ENCODE data around the gene SAP25. TPM values are rescaled to one million over a fixed set of nuclear protein-coding genes. Genes with fewer than 3 reads are reported as not detected.

The SAP25 gene
- total RNA-seq, 1 experiment from 2014 or later = 4.4 TPM

DNA sequence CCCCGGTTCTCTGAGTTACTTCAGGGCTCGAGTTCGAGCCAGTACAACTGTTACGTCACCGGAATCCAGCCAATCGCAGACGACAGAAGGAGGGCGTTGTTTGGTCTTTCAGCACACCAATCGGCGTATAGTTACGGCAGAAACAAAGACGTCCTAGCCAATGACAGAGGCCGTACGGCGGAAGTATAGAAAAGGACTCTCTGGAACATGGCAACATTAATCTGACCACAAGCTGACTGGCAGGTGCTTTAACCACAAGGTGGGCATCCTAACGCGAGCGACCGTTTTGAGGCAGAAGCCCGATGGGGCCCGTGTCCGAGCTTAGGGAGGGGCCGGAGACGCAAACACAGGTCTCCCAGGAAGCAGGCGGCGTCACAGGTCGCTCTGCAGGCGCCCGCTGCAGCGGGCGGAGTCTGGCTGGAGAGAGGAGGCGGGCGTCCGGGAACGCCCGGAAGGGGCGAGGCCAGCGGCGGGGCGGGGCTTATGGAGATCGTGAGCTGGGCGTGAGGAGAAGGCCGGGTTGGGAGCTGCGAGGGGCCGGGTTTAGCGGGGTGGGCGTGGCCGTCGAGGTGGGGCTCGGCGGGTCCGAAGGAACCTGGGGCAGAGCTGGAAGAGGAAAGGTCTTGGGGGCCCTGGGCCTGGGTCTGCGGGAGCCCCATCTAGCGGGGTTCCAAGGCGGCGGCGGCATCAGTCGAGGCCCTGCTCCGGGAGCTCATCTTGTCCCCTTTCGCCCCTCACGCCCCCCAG is 38.5 kb upstream of the SAP25 start, which contains the start of gene MOSPD3:
MOSPD3 (plus strand) TSS at position 558 of the 747 bp plus-strand sequence. CDS start 252 bp downstream, outside the sequence.
- RAD21 ChIA-PET (ENCODE audit: low non-redundant PET in 1 of 2, low total read pairs in 2 of 2, uncharacterized antibody in 2 of 2, unreplicated experiment in 2 of 2) = interaction anchor here in 1 of 2 experiments (0.7 to 1.3 kb wide), 3 partner anchors 14 to 26 kb away, joined by 3 read pairs; partner anchors contain the start of gene FBXO24
- ATAC-seq (peak; percentile 97), DNase-seq (ENCODE audit: low read depth, low spot score) (peak; percentile 99)
- TF ChIP-seq POLR2AphosphoS5 (IDR thresholded peaks at IDR 0.05; ENCODE audit: low read depth, low read length) (peak; percentile 72), YY1 (IDR thresholded peaks at IDR 0.05; ENCODE audit: extremely low read depth, insufficient replicate concordance, low read depth, low read length) (peak; percentile 65), ZFX (IDR thresholded peaks at IDR 0.05) (0 out of 2 replicates have a peak, but pooled peaks have one; percentile 26), TCF7L2 (IDR thresholded peaks at IDR 0.05; ENCODE audit: borderline replicate concordance, extremely low read depth, insufficient read depth, insufficient read length) (peak; percentile 23), EZH2 (IDR thresholded peaks at IDR 0.05) (no peak), FOSL1 (IDR thresholded peaks at IDR 0.05; ENCODE audit: low read depth) (no peak), SIN3A (IDR thresholded peaks at IDR 0.05; ENCODE audit: low read depth) (no peak), MAX (IDR thresholded peaks at IDR 0.05) (no peak), REST (IDR thresholded peaks at IDR 0.05; ENCODE audit: low read depth) (no peak), POLR2A (IDR thresholded peaks at IDR 0.05; ENCODE audit: borderline replicate concordance, extremely low read depth, insufficient read depth, insufficient read length) (peak; percentile 59)
- peaks cover 3 to 27% of the 10 kb centered on the region in 2 experiments for H3K4me1 ChIP-seq (ENCODE audit: control insufficient read depth in 1 of 2, insufficient read depth in 2 of 2, low read length in 2 of 2)
- peak within 1 kb of the TSS; percentile 89 for H3K27ac ChIP-seq (ENCODE audit: low read depth, low read length)
- POLR2A ChIA-PET = interaction anchor here (0.5 to 3.2 kb wide), 10 partner anchors 14 to 484 kb away, joined by 3 to 23 read pairs (median 3); partner anchors contain the start of genes FBXO24, LRCH4, POP7 and UFSP1
- H3K4me2 ChIP-seq (ENCODE audit: low read length) = peak within 1 kb of the TSS; percentile 97
- no TSS peak for BruUV-seq (replicated peaks)
- H2AFZ ChIP-seq (ENCODE audit: low read depth, low read length, poor library complexity, severe bottlenecking) = peak within 1 kb of the TSS; percentile 70
- H3K79me2 ChIP-seq (ENCODE audit: insufficient read depth, low read length) = no peaks in the 10 kb centered on the region
- intact Hi-C loops (cut with micrococcal nuclease) = no loop called here
- H4K20me1 ChIP-seq (ENCODE audit: insufficient read depth) = no peaks in the 10 kb centered on the region
- H3K9me3 ChIP-seq (ENCODE audit: control insufficient read depth in 1 of 2, insufficient read depth in 1 of 2, low read depth in 1 of 2, low read length in 2 of 2) = no peaks in the 10 kb centered on the region
- no peaks in the 10 kb centered on the region for H3K9me2 ChIP-seq (ENCODE audit: insufficient read depth)
- peak within 1 kb of the TSS; percentile 65 for H3K9ac ChIP-seq (ENCODE audit: low read length)
- H3K36me3 ChIP-seq (ENCODE audit: control insufficient read depth in 1 of 2, insufficient read depth in 2 of 2, low read length in 2 of 2) = peaks cover 0 to 2% of the 10 kb centered on the region in 2 experiments; a peak in 1 of 4 replicates
- CTCF ChIA-PET = interaction anchor here (0.6 to 2.5 kb wide), 9 partner anchors 22 to 240 kb away, joined by 3 to 13 read pairs (median 4); partner anchors contain the start of genes EPHB4, FBXO24, GIGYF1 and LRCH4
- no peaks in the 10 kb centered on the region for H3K27me3 ChIP-seq (ENCODE audit: insufficient read depth, low read length)
- peak within 1 kb of the TSS; percentile 73 to 89 for H3K4me3 ChIP-seq (replicated peaks in 1 of 2; ENCODE audit: low read depth in 1 of 2, low read length in 2 of 2)

Measured in HCT116 (cell line).